ENCODE data around the gene PCDH9. TPM values are rescaled to one million over a fixed set of nuclear protein-coding genes. Genes with fewer than 3 reads are reported as not detected.

The PCDH9 gene
- total RNA-seq, 6 experiments from 2014 or later = 1.6 to 3.9 (median 3.1) TPM

GRCh38 chr13:66563076-66563475 is 667.1 kb downstream of the PCDH9 start:
- Histone ChIP-seq H3K27me3 (no peaks in the 10 kb centered on the region), H3K9me3 (no peaks in the 10 kb centered on the region), H3K27ac (no peak overlapping the region), H3K36me3 (no peaks in the 10 kb centered on the region), H3K4me1 (no peaks in the 10 kb centered on the region), H3K4me3 (no peak overlapping the region)
- DNase-seq (no peak), ATAC-seq (no peak)
- WGBS (ENCODE audit: insufficient coverage, low coverage, low lambda C conversion rate, missing lambda C conversion rate) = 60% methylated on average over 3 of the region's 3 CpGs
- TF ChIP-seq POLR2A (IDR thresholded peaks at IDR 0.05) (no peak), CTCF (IDR thresholded peaks at IDR 0.05) (no peak)
- intact Hi-C loops (cut with DNase I) = no loop called here

DNA sequence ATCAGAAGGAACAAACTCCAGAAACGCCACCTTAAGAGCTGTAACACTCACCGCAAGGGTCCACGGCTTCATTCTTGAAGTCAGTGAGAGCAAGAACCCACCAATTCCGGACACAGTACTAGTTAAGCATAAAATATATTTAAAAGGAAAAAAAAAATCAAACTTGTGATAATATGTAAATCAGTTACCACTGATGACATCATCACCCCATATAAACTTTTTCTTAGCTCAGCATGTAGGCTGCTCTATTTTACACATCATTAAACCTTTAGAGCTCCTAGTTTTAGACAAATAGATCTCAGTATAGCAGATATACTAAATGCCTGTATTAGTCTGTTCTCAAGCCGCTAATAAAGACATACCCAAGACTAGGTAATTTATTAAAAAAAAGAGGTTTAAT is 668.1 kb downstream of the PCDH9 start:
- Histone ChIP-seq H3K27me3 (no peaks in the 10 kb centered on the region), H3K36me3 (no peaks in the 10 kb centered on the region), H3K4me1 (peaks cover 0 to 4% (median 0%) of the 10 kb centered on the region in 4 donors), H3K4me3 (no peak overlapping the region), H3K9me3 (no peaks in the 10 kb centered on the region), H3K27ac (no peak overlapping the region)
- intact Hi-C loops (cut with DNase I) = no loop called here
- TF ChIP-seq CTCF (IDR thresholded peaks at IDR 0.05) = no peak
- ATAC-seq = no peak
- 65% methylated on average over 5 of the region's 5 CpGs for WGBS (ENCODE audit: insufficient coverage, low coverage, low lambda C conversion rate, missing lambda C conversion rate)
- DNase-seq = no peak

DNA sequence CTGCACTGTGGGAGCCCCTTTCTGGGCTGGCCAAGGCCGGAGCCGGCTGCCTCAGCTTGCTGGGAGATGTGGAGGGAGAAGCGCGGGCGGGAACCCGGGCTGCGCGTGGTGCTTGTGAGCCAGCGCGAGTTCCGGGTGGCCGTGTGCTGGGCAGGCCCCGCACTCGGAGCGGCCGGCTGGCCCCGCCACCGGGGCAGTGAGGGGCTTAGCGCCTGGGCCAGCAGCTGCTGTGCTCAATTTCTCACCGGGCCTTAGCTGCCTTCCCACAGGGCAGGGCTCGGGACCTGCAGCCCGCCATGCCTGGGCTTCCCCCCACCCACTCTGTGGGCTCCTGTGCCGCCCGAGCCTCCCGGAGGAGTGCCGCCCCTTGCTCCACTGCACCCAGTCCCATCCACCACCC is 669.1 kb downstream of the PCDH9 start:
- H3K9me3 ChIP-seq = no peaks in the 10 kb centered on the region
- peak in 1 of 3 donors; percentile 48 for DNase-seq
- H3K27ac ChIP-seq = no peak overlapping the region
- H3K4me1 ChIP-seq = peaks cover 0 to 4% (median 0%) of the 10 kb centered on the region in 4 donors
- H3K36me3 ChIP-seq = no peaks in the 10 kb centered on the region
- no peak for ATAC-seq
- intact Hi-C loops (cut with DNase I) = no loop called here
- no peak overlapping the region for H3K4me3 ChIP-seq
- H3K27me3 ChIP-seq = no peaks in the 10 kb centered on the region
- WGBS (ENCODE audit: insufficient coverage, low coverage, low lambda C conversion rate, missing lambda C conversion rate) = no CpG with 5 or more reads among the region's 26 CpGs
- TF ChIP-seq POLR2A (IDR thresholded peaks at IDR 0.05) = no peak
- TF ChIP-seq CTCF (IDR thresholded peaks at IDR 0.05) = no peak

DNA sequence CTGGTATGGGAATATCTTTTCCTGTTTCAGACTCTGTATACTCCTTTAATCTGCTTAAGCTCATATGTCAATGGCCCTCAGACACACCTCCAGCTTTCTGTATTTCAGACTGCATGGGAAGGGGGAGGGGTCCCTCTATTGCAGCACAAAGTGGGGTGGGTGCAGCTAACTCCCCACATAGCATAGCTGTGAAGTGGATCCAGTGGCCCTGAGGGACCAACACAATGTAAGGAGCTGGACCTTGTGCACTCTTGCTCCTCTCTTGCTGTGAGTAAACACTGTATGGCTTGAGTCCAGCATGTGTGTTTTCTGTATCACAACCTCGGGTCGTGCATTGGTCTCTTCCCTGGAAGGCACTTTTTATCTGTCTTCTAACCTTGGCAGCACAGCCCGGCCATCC is 669.9 kb downstream of the PCDH9 start:
- Histone ChIP-seq H3K4me3 (no peak overlapping the region), H3K27me3 (no peaks in the 10 kb centered on the region), H3K36me3 (no peaks in the 10 kb centered on the region), H3K4me1 (peaks cover 0 to 4% (median 0%) of the 10 kb centered on the region in 4 donors), H3K27ac (no peak overlapping the region), H3K9me3 (no peaks in the 10 kb centered on the region)
- ATAC-seq = peak in 2 of 4 donors; percentile 24 to 29
- intact Hi-C loops (cut with DNase I) = no loop called here
- TF ChIP-seq CTCF (IDR thresholded peaks at IDR 0.05) (no peak), POLR2A (IDR thresholded peaks at IDR 0.05) (no peak)
- WGBS (ENCODE audit: insufficient coverage, low coverage, low lambda C conversion rate, missing lambda C conversion rate) = 10% methylated on average over 3 of the region's 3 CpGs
- DNase-seq = no peak

DNA sequence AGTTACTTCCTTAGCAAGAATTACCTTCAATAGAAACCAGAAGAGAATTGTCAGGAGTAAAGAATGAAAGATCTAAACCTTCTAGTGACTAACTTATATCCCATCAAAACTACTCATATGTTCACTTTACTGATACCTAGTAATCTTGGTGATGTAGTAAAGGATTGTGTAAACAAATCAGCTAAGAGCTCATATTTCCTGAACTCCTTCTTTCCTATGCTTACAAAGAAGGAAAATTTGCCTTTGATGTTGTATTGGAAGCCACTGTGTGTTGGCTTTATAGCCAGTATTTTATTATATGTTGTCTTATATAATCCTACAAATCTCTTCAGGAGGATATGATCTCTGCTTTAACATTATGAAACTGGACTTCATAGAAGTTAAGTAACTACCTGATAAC is 671.0 kb downstream of the PCDH9 start:
- no peaks in the 10 kb centered on the region for H3K36me3 ChIP-seq
- DNase-seq = no peak
- H3K4me3 ChIP-seq = no peak overlapping the region
- peaks cover 0 to 4% (median 0%) of the 10 kb centered on the region in 4 donors for H3K4me1 ChIP-seq
- H3K27ac ChIP-seq = no peak overlapping the region
- ATAC-seq = no peak
- H3K27me3 ChIP-seq = no peaks in the 10 kb centered on the region
- intact Hi-C loops (cut with DNase I) = no loop called here
- TF ChIP-seq CTCF (IDR thresholded peaks at IDR 0.05) (no peak), POLR2A (IDR thresholded peaks at IDR 0.05) (no peak)
- no peaks in the 10 kb centered on the region for H3K9me3 ChIP-seq

Measured in right lobe of liver (tissue), 6 donors.